Renal pelvis (tissue), 4 donors: ENCODE measurements around the gene OTUD1. TPM values are rescaled to one million over a fixed set of nuclear protein-coding genes. Genes with fewer than 3 reads are reported as not detected.

Experiments used
- DNase-seq: peaks from one replicate; pipeline ENCODE4 v3.0.0-alpha.2; 2013
- polyA plus RNA-seq, 3 donors: library from polyadenylated mRNA; unstranded; fragments of 120-200 nt; gene quantifications; one replicate each; pipeline ENCODE4 v1.2.1, GENCODE V29; 2013; ENCODE audit not compliant: insufficient read length in 3 of 3

The OTUD1 gene
- polyA plus RNA-seq, 3 donors, result 22.2 to 22.8 (median 22.7) TPM

DNA sequence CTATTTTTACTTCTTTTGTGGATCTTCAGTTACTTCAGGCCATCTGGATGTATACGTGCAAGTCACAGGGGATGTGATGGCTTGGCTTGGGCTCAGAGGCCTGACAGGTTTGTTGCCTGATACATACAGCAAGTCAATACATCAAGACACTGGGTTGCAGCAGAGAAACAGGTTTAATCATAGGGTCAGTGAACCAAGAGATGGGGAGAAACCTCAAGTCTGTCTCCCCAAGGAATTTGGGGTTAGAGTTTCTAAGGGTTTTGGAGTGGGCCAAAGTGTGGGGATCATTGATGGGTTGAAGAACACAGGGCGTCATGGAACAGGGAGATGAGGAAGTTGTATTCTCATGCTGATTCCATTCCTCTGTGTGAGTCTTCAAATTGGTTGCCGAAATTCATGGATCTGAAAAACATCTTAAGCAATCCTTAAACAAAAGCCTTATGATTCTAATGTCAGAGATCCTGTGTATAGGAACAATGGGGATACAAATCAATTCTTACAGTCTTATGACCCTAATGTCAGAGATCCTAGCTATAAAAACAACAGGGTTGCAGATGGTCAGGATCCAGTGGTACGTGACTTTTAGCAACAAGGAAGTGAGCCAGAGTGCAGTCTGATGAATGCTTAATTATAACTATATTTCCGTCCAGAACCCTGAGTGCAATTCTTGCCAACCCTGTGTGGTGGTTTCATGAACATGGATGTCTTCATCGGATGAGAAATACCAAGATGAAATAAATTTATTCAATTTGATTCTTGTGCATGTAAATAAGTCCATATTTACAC is 18.9 kb downstream of the OTUD1 start:
- no peak for DNase-seq

DNA sequence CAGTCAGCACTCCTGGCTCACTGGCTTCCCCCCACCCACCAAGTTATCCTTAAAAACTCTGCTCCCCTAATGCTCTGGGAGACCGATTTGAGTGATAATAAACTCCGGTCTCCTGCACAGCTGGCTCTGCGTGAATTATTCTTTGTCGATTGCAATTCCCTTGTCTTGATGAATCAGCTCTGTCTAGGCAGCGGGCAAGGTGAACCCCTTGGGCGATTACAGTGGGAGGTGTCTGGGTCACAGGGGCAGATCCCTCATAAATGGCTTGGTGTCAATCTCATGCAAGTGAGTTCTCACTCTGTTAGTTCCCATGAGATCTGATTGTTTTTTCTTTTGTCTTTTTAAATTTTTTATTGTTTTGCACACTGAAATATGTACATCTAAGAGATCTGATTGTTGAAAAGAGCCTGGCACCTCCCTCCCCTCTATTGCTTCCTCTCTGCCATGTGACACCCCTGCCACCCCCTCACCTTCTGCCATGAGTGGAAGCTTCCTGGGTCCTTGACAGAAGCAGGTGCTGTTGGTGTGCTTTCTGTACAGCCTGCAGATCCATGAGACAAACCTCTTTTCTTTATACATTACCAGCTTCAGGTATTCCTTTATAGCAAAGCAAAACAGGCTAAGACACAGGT is 20.5 kb downstream of the OTUD1 start:
- no peak for DNase-seq

DNA sequence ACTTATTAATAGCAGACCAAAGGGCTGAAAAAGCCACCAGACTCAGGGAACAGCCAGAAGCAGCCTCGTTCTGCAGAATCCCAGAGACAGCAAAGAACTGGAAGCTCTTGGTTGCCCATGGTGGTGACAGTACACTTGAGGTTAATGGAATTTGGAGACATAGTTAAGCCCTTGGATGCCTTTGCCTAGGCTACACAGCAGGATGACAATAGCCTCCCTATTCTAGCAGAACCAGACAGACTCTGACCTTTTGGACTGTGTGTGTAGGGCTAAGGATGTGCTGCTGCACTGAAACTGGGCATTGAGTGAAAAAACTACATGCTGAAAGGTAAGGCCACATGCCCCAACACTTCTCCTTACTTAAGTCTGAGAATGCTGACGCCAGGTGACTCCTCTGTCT is 22.7 kb downstream of the OTUD1 start:
- DNase-seq, result no peak

DNA sequence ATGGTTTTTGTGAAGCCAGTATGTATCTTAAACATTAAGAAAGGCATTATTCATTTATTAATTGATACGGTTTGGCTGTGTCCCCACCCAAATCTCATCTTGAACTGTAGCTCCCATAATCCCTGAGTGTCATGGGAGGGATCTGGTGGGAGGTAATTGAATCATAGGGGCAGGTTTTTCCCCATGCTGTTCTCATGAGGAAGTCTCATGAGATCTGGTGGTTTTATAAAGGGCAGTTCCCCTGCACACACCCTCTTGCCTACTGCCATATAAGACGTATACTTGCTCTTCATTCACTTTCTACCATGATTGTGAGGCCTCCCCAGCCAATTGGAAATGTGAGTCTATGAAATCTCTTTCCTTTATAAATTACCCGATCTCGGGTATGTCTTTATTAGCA is 28.1 kb downstream of the OTUD1 start:
- no peak for DNase-seq

DNA sequence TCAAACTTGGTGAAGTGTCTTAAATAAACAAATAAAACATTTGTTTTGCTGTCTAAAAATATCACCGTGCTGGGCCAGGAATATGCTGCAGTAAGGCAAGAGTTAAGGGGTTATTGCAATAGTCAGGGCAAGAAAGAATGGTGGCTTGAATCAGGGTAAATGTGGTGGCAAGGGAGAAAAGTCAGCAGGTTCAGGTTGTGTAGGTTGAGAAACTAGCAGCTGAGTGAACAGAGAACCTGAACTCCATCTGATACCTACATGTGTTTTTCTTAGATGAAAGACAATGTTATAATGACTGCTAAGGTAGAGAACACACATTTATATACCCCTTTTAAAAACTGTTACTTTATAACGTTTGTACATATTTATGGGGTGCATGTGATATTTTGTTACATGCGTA is 28.7 kb downstream of the OTUD1 start:
- DNase-seq, result no peak

DNA sequence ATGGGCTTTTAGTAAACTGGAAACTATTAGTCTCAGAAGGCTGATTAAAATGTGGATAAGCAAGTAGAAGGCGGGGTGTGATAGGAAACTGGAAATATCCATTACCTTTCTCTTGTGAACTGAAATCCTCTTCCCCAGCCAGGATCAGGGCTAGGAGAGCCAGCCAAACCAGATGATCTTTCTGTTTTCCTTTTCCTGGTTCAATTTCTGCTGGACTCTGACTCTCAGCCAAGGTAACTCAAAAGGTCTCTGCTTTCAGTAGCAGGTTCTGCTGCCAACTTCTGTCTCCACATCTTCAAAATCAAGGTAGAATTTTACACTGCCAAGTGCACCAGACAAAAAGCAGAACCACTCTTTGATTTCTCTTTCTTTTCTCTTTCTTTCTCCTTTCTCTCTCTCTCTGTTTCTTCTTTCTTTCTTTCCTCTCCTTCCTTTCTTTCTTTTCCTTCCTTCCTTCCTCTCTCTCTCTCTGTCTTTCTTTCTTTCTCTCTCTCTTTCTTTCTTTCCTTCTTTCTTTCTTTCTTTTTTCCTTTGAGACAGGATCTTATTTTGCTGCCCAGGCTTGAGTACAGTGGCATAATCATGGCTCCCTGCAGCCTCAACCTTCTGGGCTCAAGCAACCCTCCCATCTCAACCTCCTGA is 30.8 kb downstream of the OTUD1 start:
- DNase-seq, result no peak

DNA sequence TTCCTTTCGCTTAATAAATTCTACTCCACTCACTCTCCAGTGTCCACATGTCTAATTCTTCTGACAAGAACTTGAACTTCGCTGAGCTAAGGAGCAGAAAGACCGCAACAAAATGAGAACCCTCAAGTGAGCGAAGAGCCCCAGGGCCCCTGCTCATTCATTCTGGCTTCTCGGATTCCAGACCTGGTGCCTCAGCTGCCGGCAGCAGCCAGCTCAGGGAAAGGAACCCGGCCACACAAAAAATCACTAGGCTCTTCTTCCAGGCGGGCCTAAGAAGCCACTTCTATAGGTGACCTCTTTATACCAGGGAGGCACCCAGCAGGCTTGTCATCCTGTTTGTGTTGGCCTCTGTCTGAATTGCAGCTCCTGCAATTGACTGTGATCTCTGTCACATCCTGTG is 33.3 kb downstream of the OTUD1 start:
- no peak for DNase-seq

DNA sequence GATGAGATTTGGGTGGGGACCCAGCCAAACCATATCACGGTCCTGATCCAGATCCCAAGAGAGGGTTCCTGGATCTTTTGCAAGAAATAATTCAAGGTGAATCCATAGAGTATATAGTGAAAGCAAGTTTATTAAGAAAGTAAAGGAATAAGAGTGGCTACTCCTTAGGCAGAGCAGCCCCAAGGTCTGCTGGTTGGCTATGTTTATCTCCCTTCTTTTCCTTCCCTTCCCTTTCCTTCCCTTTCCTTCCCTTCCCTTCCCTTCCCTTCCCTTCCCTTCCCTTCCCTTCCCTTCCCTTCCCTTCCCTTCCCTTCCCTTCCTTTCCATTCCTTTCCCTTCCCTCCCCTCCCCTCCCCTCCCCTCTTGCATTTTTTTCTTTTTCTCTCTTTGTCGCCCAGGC is 35.2 kb downstream of the OTUD1 start:
- DNase-seq, result no peak

DNA sequence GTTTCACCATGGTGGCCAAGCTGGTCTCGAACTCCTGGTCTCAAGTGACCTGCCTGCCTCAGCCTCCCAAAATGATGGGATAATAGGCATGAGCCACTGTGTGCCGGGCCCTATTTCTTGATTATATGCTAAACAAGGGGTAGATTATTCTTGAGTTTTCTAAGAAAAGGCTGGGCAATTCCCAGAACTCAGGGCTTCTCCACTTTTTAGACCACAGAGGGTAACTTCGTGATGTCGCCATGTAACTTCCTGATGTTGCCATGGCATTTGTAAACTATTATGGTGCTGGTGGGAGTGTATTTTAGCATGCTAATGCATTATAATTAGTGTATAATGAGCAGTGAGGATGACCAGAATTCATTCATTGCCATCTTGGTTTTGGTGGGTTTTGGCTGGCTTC is 35.8 kb downstream of the OTUD1 start:
- no peak for DNase-seq

DNA sequence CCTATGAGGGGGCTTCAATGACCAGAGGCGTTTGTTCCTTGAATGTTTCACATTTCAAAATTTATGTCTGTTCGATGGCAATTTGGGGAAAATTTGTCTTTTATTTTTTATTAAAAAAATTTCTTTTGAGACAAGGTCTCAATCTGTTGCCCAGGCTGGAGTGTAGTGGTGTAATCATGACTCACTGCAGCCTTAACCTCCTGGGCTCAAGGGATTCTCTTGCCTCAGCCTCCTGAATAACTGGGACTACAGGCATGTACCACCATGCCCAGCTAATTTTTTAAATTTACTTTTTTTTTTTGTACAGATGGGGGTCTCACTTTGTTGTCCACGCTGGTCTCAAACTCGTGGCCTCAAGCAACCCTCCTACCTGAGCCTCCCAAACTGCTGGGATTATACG is 39.7 kb downstream of the OTUD1 start:
- DNase-seq, result no peak

DNA sequence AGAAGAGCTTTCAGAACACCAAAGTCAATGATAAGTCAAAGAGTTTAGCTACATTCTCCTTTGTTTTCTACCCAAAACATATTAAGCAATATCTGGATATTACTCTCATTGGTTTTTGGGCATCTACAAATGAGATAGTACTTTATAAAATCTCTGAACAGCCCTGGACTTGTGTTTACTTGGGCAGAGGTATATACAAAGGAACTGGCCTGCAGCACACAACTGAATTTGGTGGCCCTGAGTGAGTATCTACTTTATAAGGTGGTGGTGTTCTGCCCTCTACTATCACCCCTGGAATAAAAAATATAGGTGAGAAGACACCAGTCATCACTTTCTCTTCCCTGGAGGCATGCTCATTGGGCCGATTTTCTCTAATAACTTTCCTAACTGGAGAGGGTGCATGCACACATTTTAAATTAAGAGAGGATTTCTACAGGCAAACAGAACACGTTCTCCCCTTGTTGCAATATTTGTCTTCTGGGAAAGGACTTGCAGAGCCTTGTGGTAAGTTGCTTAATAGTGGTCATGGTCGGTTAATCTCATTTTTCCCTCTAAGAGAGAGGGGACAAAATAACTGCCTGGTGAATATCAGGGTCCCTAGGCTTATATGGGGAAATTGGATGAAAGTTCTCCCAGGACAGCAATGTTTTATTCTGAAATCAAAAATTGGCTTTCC is 41.1 kb downstream of the OTUD1 start:
- DNase-seq, result no peak

DNA sequence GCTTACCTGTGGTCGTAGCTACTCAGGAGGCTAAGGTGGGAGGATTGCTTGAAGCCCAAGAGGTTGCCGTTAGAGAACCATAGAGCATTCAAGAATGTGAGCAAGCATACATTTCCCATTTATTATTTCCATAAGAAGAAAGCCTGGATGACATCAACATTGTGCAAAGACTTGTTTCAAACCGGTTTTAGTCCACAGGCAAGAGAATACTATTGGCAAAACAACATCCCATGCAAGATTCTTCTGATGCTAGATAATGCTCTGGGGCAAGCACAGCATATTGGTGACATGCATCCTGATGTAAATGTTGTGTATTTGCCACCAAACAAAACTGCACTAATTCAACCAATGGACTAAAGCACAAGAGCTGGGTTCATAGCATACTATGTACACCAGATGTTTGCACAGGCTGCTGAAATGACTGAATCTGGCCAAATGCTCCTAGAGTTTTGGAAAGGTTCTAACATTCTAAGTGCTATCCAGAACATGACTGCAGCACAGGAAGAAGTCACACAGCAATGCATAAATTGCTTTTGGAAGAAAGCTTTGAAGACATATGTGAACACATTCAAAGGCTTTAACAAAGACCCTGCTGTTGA is 42.6 kb downstream of the OTUD1 start:
- no peak for DNase-seq

DNA sequence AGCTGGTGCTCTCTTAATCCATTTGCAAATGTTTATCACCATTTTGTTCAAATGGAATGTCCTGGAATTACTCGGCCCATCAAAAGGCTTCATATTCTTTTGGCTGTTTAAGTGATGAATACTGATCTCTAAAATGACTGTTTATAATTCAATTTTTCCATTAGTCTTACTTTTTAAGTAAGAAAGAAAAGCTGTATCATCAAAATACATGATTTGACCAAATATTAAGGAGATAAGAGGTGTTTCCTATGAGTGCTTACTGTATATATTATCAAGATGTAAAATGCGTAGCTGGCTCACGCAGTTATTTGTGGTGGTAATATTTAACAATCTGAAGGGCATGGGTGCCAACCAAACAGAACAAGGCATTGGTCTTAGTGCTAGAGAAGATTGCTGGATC is 51.2 kb downstream of the OTUD1 start:
- no peak for DNase-seq

Other genes starting within 250 kb of the OTUD1 start
- not detected for gene PTF1A, start 246.8 kb upstream of the OTUD1 start, polyA plus RNA-seq
- 1 to 10 TPM; 2.1 to 3.0 (median 2.2) TPM for gene C10orf67, start 94.3 kb upstream of the OTUD1 start, polyA plus RNA-seq